GM20431 (cell line): Measurements from ENCODE around the gene ADCY9.

Experiments used
- in situ Hi-C: fragments of 300-500 bp; cut with MseI, MboI; formaldehyde crosslinking; loops from one replicate; pipeline ENCODE4 v1.15.0; 2020; ENCODE audit warnings: low sequenced_read_pairs; ENCODE audit not compliant: unreplicated experiment

Gene ADCY9

GRCh38 chr16:3987231-3987630 lies 129.0 kb downstream of the ADCY9 start:
- in situ Hi-C loops, result no loop called here

DNA sequence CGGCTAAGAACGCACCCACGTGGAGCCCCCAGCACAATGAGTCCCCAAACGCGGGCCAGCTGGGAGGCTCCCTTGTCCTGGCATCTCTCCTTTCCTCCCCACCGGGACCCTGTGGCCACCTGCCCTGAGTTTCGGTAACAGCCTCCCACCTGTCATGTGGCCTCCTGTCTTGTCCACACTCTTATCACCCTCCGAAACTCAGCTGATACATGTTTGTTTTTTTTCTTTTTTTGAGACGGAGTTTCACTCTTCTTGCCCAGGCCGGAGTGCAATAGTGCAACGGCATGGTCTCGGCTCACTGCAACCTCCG lies 130.1 kb downstream of the ADCY9 start:
- in situ Hi-C loops, result no loop called here

DNA sequence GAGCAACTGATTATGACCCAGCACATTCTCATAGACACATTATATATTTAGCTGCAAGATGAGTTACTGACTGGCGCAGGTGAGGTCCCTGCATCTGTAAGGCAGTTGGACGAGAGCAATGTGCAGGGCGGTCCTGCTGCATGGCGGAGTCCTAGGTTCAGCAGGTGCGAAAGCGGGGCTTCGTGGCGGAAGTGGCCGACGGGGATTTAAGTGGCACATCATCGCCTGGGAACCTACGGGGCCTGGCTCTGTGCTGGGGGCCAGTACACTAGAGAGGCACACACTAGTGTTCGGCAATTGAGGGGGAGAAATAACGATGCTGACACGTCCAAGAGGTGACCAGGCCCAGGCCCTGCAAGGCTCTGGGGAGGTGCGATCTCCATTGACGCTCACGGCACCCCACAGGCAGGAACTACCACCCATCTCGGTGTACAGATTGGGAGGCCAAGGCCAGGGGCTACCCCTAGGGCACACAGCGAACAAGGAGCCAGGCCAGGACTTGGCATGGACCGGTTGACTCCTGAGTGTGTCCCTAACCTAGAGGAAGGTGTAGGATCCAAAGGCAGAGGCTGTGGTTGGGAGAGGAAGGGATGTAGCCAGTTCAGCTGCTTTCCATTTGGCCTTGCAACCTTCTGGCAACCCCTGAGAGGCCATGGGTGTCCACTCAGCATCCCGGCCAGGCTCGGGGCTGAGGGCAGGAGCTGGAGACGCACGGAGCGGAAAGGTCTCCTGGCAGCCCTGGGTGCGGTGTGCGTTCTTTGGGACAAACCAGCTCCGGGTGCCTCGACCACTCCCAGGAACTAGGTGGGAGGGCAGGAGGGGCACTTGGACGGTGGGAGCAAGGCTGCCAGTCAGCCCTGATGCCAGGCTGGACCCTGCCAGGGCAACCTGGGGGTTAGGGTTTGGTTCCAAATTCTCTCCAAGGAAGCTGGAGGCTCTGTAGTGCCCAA lies 131.9 kb downstream of the ADCY9 start:
- in situ Hi-C loops, result no loop called here

DNA sequence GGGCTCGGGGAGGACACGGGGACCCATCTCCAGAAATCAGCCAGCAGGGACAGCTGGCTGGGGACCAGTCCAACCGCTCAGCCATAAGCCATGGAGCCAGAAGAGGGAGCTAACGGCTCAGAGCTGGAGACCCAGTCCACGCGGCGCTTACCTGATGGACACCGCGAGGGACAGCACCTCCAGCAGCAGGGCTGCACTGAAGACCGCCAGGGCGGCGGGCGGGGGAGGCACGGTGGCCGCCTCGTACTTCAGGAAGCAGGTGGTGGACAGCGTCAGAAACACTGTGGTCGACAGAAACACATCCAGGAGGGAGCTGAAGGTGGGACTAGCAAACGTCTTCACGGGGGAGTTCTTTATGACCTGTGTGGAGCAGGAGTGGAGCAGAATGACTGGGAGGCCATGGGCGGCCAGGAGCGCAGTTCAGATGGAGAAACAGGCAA lies 133.1 kb downstream of the ADCY9 start:
- in situ Hi-C loops, result no loop called here

DNA sequence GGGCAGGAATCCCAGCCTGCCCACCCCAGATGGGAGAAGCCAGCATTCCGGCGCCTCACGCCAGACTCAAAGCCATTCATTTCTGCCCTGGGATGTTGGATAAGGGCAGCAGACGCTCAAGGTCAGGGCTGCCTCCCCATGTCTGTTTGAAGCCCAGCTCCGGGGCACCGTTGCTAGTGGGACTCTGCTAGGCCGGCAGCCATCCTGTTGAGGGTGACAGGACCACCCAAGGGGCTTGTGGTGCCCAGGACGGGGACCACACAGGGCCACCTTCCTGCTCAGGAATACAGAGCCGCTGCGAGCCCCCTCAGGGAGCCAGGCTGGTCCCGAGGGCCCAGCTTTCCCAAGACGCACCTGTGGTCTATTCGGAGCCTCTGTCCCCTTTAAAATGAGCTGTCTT lies 134.0 kb downstream of the ADCY9 start:
- in situ Hi-C loops, result no loop called here

- in situ Hi-C loops, result no loop called here
Measured at GRCh38 chr16:3980253-3981111, 135.8 kb downstream of the ADCY9 start.

GRCh38 chr16:3979518-3979917 lies 136.7 kb downstream of the ADCY9 start:
- in situ Hi-C loops, result no loop called here

DNA sequence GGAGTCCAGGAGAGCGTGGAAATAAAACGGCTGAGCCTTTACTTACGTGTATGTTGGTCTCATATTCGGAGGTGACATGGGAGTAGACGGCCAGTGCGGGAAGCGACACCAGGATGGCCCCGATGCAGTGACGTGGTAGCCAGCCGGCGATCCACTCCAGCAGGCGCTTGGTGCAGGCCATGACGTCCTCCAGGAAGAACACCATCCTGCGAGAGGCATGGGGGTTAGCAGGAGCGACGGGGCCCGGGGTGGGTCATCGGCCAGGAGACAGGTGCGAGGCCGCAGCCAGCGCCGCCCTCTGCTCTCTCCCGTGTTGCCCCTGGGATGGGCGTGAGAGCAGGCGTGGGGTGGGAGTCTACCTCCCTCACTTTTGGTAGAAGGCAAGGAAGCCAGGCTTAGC lies 137.2 kb downstream of the ADCY9 start:
- in situ Hi-C loops, result no loop called here

DNA sequence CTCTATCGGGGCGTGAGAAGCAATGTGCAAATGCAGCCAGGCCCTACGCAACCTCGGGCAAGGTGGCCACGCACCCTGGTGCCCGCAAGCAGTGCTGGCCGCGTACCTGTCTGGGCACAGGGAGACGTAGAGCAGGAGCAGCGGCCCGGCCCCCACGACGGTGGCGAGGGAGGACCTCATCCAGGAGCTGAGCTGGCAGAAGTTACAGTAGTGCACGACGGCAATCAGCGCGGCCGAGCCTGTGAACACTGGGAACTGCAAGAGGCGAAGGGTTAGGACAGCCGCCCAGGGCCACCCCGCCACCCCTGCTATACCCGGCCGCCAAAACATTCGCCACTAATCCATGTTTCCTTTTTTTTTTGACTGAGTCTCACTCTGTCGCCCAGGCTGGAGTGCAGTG lies 138.9 kb downstream of the ADCY9 start:
- in situ Hi-C loops, result no loop called here

- in situ Hi-C loops, result no loop called here
Measured at GRCh38 chr16:3974751-3975150, 141.5 kb downstream of the ADCY9 start.

GRCh38 chr16:3971706-3972105 lies 144.5 kb downstream of the ADCY9 start:
- in situ Hi-C loops, result no loop called here

GRCh38 chr16:3971261-3971660 lies 145.0 kb downstream of the ADCY9 start:
- in situ Hi-C loops, result no loop called here

GRCh38 chr16:3968551-3968950 lies 147.7 kb downstream of the ADCY9 start:
- in situ Hi-C loops, result no loop called here

- in situ Hi-C loops, result no loop called here
Measured at GRCh38 chr16:3966681-3967080, 149.6 kb downstream of the ADCY9 start.

GRCh38 chr16:3965781-3966582 lies 150.3 kb downstream of the ADCY9 start:
- in situ Hi-C loops, result no loop called here

GRCh38 chr16:3965306-3965705 lies 150.9 kb downstream of the ADCY9 start:
- in situ Hi-C loops, result no loop called here

- in situ Hi-C loops, result no loop called here
Measured at GRCh38 chr16:3964686-3965290, 151.5 kb downstream of the ADCY9 start.

GRCh38 chr16:3963886-3964685 lies 152.2 kb downstream of the ADCY9 start:
- in situ Hi-C loops, result no loop called here

- in situ Hi-C loops, result no loop called here
Measured at GRCh38 chr16:3963203-3963602, 153.0 kb downstream of the ADCY9 start.
